Keratinocyte (primary cell): Measurements from ENCODE around the gene SLC17A7.

Experiments used
- CTCF ChIP-seq, 3 experiments: IDR thresholded peaks in 1 of 3; conservative IDR thresholded peaks in 1 of 3; optimal IDR thresholded peaks in 1 of 3; 2 replicates in 2 of 3; 3 replicates in 1 of 3; pipeline versions ENCODE3 to v1.5.1; 2011; ENCODE audit warnings: low read length in 3 of 3, mild to moderate bottlenecking in 3 of 3, moderate library complexity in 2 of 3, control low read depth in 1 of 3, inconsistent platforms in 1 of 3; ENCODE audit not compliant: insufficient read depth in 2 of 3; ENCODE audit errors: extremely low read depth in 1 of 3
- EZH2 ChIP-seq: IDR thresholded peaks from one replicate; pipeline ENCODE4 v1.6.1; 2012; ENCODE audit warnings: inconsistent platforms, mild to moderate bottlenecking, low read length, moderate library complexity

- TF ChIP-seq CTCF (optimal IDR thresholded peaks at IDR 0.05 in 1 of 3, IDR thresholded peaks at IDR 0.05 in 1 of 3, conservative IDR thresholded peaks at IDR 0.05 in 1 of 3; ENCODE audit: extremely low read depth in 1 of 3, insufficient read depth in 2 of 3, low read length in 3 of 3) = no peak
- TF ChIP-seq EZH2 = no peak
These were observed 22.8 kb upstream of the SLC17A7 start for GRCh38 chr19:49463960-49464740.
